ENCODE results near the gene SERINC4.
"Not testable (repeated sequence)": the region's sequence is repeated elsewhere in the genome, so short reads cannot be mapped to it uniquely, and the experiment has no call there.

SERINC4 gene

GRCh38 chr15:43799945-43800285, at the start of gene SERINC4:
Gene SERINC4, minus strand, starts transcription at chr15:43800220. Its CDS starts 234 bp downstream, at chr15:43799986.
- no peak for DNase-seq

- no peak for DNase-seq
Observed at GRCh38 chr15:43845421-43845820, 45.4 kb upstream of the SERINC4 start.

GRCh38 chr15:43832485-43832884, 32.5 kb upstream of the SERINC4 start:
- not testable (repeated sequence) for DNase-seq

- not testable (repeated sequence) for DNase-seq
Observed at GRCh38 chr15:43831519-43832052, 31.6 kb upstream of the SERINC4 start.

- not testable (repeated sequence) for DNase-seq
Observed at GRCh38 chr15:43830691-43831275, 30.8 kb upstream of the SERINC4 start.

- DNase-seq, result not testable (repeated sequence)
Observed at GRCh38 chr15:43829951-43830540, 30.0 kb upstream of the SERINC4 start.

GRCh38 chr15:43828061-43828657, 28.1 kb upstream of the SERINC4 start:
- DNase-seq, result no peak

- peak; percentile 76 for DNase-seq
Observed at GRCh38 chr15:43826508-43827341, 26.7 kb upstream of the SERINC4 start, which contains the start of gene WDR76. Gene WDR76, plus strand, starts transcription at chr15:43827002. Its CDS starts 31 bp downstream, at chr15:43827033.

GRCh38 chr15:43826029-43826507, 26.0 kb upstream of the SERINC4 start:
- DNase-seq, result no peak

GRCh38 chr15:43825305-43825704, 25.3 kb upstream of the SERINC4 start:
- not testable (repeated sequence) for DNase-seq

- DNase-seq, result peak; percentile 94
Observed at GRCh38 chr15:43824302-43825246, 24.6 kb upstream of the SERINC4 start, which contains the start of gene MFAP1. Gene MFAP1, minus strand, starts transcription at chr15:43824690. Its CDS starts 121 bp downstream, at chr15:43824569.

- no peak for DNase-seq
Observed at GRCh38 chr15:43821505-43821904, 21.5 kb upstream of the SERINC4 start.

GRCh38 chr15:43815064-43815463, 15.0 kb upstream of the SERINC4 start:
- not testable (repeated sequence) for DNase-seq

- DNase-seq, result no peak
Observed at GRCh38 chr15:43808960-43809678, 9.1 kb upstream of the SERINC4 start.

- no peak for DNase-seq
Observed at GRCh38 chr15:43808435-43808950, 8.5 kb upstream of the SERINC4 start.

- DNase-seq, result not testable (repeated sequence)
Observed at GRCh38 chr15:43802676-43803075, 2.7 kb upstream of the SERINC4 start.

- DNase-seq, result peak; percentile 97
Observed at GRCh38 chr15:43800286-43801141, 494 bp upstream of the SERINC4 start, which contains the start of gene HYPK. Gene HYPK, plus strand, starts transcription at chr15:43800599. Its CDS starts 24 bp downstream, at chr15:43800623.

GRCh38 chr15:43799209-43799944, 643 bp downstream of the SERINC4 start:
- DNase-seq, result no peak

GRCh38 chr15:43796566-43796965, 3.5 kb downstream of the SERINC4 start:
- DNase-seq, result no peak
